Liver (tissue), 9 donors: ENCODE results near the gene ZNF592. TPM values are rescaled to one million over a fixed set of nuclear protein-coding genes. Genes with fewer than 3 reads are reported as not detected.
A peak's percentile ranks its signal among the peaks of the same experiment; 100 is the strongest.

ENCODE experiments used
- DNase-seq: peaks from one replicate; pipeline ENCODE4 v3.0.0-alpha.2; 2017; ENCODE audit warnings: low spot score
- H3K27ac ChIP-seq, 2 donors: one replicate each; pipeline ENCODE4 v1.7.0; 2013; ENCODE audit warnings: inconsistent platforms in 2 of 2, low read length in 2 of 2, control low read depth in 1 of 2, low read depth in 1 of 2, mild to moderate bottlenecking in 1 of 2
- H3K27me3 ChIP-seq, 4 donors: one replicate each; pipeline versions ENCODE4 v1.6.1 to v1.7.0; 2013; ENCODE audit warnings: low read length in 3 of 4, inconsistent platforms in 1 of 4, mild to moderate bottlenecking in 1 of 4, moderate library complexity in 1 of 4; ENCODE audit not compliant: control insufficient read depth in 4 of 4, insufficient read depth in 4 of 4
- H3K36me3 ChIP-seq, 4 donors: one replicate each; pipeline versions ENCODE4 v1.6.1 to v1.7.0; 2013; ENCODE audit warnings: low read length in 3 of 4, mild to moderate bottlenecking in 3 of 4, low read depth in 1 of 4, moderate library complexity in 1 of 4; ENCODE audit not compliant: control insufficient read depth in 4 of 4, insufficient read depth in 3 of 4
- H3K4me1 ChIP-seq, 4 donors: one replicate each; pipeline versions ENCODE4 v1.6.1 to v1.7.0; 2013; ENCODE audit warnings: low read length in 3 of 4, mild to moderate bottlenecking in 3 of 4, moderate library complexity in 1 of 4; ENCODE audit not compliant: control insufficient read depth in 4 of 4, insufficient read depth in 4 of 4
- H3K4me3 ChIP-seq, 3 donors: one replicate each; pipeline versions ENCODE4 v1.6.1 to v1.7.0; 2013; ENCODE audit warnings: low read length in 3 of 3, control low read depth in 1 of 3, low read depth in 1 of 3, mild to moderate bottlenecking in 1 of 3
- H3K9ac ChIP-seq, 2 donors: one replicate each; pipeline ENCODE4 v1.7.0; 2013; ENCODE audit warnings: low read length in 2 of 2, mild to moderate bottlenecking in 2 of 2, moderate library complexity in 2 of 2, control low read depth in 1 of 2, low read depth in 1 of 2
- H3K9me3 ChIP-seq, 4 donors: one replicate each; pipeline versions ENCODE4 v1.6.1 to v1.7.0; 2013; ENCODE audit warnings: low read length in 3 of 4; ENCODE audit not compliant: control insufficient read depth in 4 of 4
- EGR1 ChIP-seq, 2 donors: IDR thresholded peaks; 2 replicates each; pipeline ENCODE4 v1.6.1; 2016 to 2018; ENCODE audit warnings: antibody characterized with exemption in 2 of 2, low read depth in 2 of 2
- FOXA1 ChIP-seq: IDR thresholded peaks from 2 replicates; pipeline ENCODE4 v1.6.1; 2016; ENCODE audit warnings: antibody characterized with exemption
- FOXA2 ChIP-seq: IDR thresholded peaks from 2 replicates; pipeline ENCODE4 v1.6.1; 2016; ENCODE audit warnings: antibody characterized with exemption
- GABPA ChIP-seq, 2 donors: IDR thresholded peaks in 1 of 2; conservative IDR thresholded peaks in 1 of 2; 2 replicates each; pipeline ENCODE4 v1.6.1; 2016; ENCODE audit warnings: antibody characterized with exemption in 2 of 2, mild to moderate bottlenecking in 1 of 2, moderate library complexity in 1 of 2
- HNF4A ChIP-seq, 2 donors: conservative IDR thresholded peaks; 2 replicates each; pipeline ENCODE4 v1.6.1; 2016; ENCODE audit warnings: antibody characterized with exemption in 2 of 2, mild to moderate bottlenecking in 2 of 2
- HNF4G ChIP-seq: IDR thresholded peaks from 2 replicates; pipeline ENCODE4 v1.6.1; 2016; ENCODE audit warnings: antibody characterized with exemption
- JUND ChIP-seq, 2 donors: IDR thresholded peaks; 2 replicates each; pipeline ENCODE4 v1.6.1; 2016; ENCODE audit warnings: antibody characterized with exemption in 2 of 2
- NR2F2 ChIP-seq: IDR thresholded peaks from 2 replicates; pipeline ENCODE4 v1.6.1; 2016; ENCODE audit warnings: antibody characterized with exemption
- RAD21 ChIP-seq, 2 donors: IDR thresholded peaks; 2 replicates each; pipeline ENCODE4 v1.6.1; 2016; ENCODE audit warnings: antibody characterized with exemption in 2 of 2, mild to moderate bottlenecking in 2 of 2
- RXRA ChIP-seq, 2 donors: IDR thresholded peaks; 2 replicates each; pipeline ENCODE4 v1.6.1; 2017 to 2018; ENCODE audit warnings: antibody characterized with exemption in 2 of 2, mild to moderate bottlenecking in 1 of 2
- SP1 ChIP-seq: IDR thresholded peaks from 2 replicates; pipeline ENCODE4 v1.6.1; 2018; ENCODE audit warnings: antibody characterized with exemption, mild to moderate bottlenecking
- YY1 ChIP-seq: IDR thresholded peaks from 2 replicates; pipeline ENCODE4 v1.6.1; 2016; ENCODE audit warnings: antibody characterized with exemption, mild to moderate bottlenecking
- WGBS: extraction: QIAGEN DNeasy Blood & Tissue Kit; methylation state at CpG from one replicate; pipeline ENCODE4 v1.1.7; 2013; 5-methylcytosine and 5-hydroxymethylcytosine counted together
- polyA plus RNA-seq, 2 donors: library from polyadenylated mRNA; stranded (reverse) in 1 of 2; unstranded in 1 of 2; fragments of 200-250 nt in 1 of 2; fragments of >200 nt in 1 of 2; fragmentation: Nextera tagmentation in 1 of 2; extraction: Ambion mirVana in 1 of 2; gene quantifications; one replicate each; pipeline versions ENCODE4 v1.2.1 to v1.2.3, GENCODE V29; 2013 to 2015
- total RNA-seq, 2 donors: library from RNA; depleted of rRNA; stranded (reverse); fragments of >200 nt; gene quantifications; one replicate each; pipeline ENCODE4 v1.2.3, GENCODE V29; 2014
- TF ChIP-seq, protein P1 (sequence below): IDR thresholded peaks from 2 replicates; pipeline ENCODE4 v1.6.1; 2016; ENCODE audit warnings: antibody characterized with exemption, mild to moderate bottlenecking
- TF ChIP-seq, protein P2 (sequence below): fragments of 150-350 bp; IDR thresholded peaks from 2 replicates; pipeline ENCODE4 v1.5.1; 2017; ENCODE audit warnings: improper control_type of control experiment, low read depth, low read length; ENCODE audit not compliant: missing input control
- donor health status: healthy.
- donor health status: healthy.
- donor health status: healthy.
- donor health status: healthy.
- donor health status: healthy.

ZNF592 gene
- total and polyA plus RNA-seq, 4 donors: 4.4 to 10.6 (median 7.5) TPM

DNA sequence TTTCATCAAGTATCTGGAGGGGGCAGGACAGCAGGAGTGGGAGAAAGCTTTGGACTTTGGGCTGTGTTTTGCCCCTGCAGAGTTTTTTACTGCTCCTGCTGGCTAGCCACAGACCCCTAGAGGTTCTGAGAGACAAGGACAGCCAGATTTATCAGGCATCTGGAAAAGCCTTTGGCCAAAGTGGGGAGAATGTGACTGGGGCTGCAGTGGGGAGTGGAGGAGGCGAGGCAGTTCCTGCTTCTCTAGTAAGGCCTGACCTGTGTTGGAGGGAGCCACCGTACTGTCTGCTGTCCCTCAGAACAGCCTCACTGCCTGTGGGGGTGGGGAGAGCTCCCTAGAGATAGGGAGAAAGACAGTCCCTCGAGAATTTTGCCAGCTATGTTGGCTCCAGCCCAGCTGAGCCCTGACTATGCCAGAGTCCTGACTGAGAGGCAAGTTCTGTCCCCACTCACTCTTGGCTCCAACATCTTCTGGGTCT, 70.9 kb downstream of the ZNF592 start:
- no peak for TF ChIP-seq HNF4G
- TF ChIP-seq RAD21 (IDR thresholded peaks at IDR 0.05): peak in 1 of 2 donors; percentile 27
- 50% methylated on average over 3 of the region's 3 CpGs for WGBS
- peak overlapping the region; percentile 90 to 92 for H3K27ac ChIP-seq
- H3K4me3 ChIP-seq: no peak overlapping the region
- H3K9ac ChIP-seq: peak overlapping the region in 1 of 2 donors; percentile 77
- H3K36me3 ChIP-seq: no peaks in the 10 kb centered on the region
- DNase-seq: no peak
- H3K4me1 ChIP-seq: peaks cover 14 to 40% (median 25%) of the 10 kb centered on the region in 4 donors
- no peaks in the 10 kb centered on the region for H3K27me3 ChIP-seq
- H3K9me3 ChIP-seq: no peaks in the 10 kb centered on the region

DNA sequence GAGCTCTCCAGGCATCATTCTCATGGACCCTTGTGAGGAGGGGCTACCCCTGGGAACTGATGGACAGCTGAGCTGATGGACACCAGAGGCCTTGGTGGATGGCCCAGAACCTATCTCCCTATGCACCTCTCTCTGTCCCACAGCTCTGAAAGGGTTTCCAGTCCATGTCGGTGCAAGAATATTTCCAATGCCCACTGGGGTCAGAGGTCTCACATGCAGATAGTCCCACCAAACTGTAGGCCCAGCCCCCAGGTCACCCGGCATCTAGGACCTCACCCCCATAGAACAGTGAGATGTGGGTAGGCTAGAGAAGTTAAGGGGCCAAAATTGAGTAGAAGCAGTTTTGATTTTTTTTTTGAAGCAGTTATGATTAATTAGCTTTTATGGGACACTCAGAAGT, 71.4 kb downstream of the ZNF592 start:
- H3K27ac ChIP-seq: peak overlapping the region; percentile 90 to 92
- no peaks in the 10 kb centered on the region for H3K27me3 ChIP-seq
- WGBS: 88% methylated on average over 2 of the region's 2 CpGs
- TF ChIP-seq JUND (IDR thresholded peaks at IDR 0.05) (no peak), NR2F2 (no peak), SP1 (no peak), EGR1 (IDR thresholded peaks at IDR 0.05; ENCODE audit: low read depth in 2 of 2) (no peak), FOXA2 (no peak), GABPA (IDR thresholded peaks at IDR 0.05 in 1 of 2, conservative IDR thresholded peaks at IDR 0.05 in 1 of 2) (no peak), RAD21 (IDR thresholded peaks at IDR 0.05) (no peak), YY1 (no peak), RXRA (IDR thresholded peaks at IDR 0.05) (no peak), FOXA1 (no peak)
- TF ChIP-seq, protein P1, sequence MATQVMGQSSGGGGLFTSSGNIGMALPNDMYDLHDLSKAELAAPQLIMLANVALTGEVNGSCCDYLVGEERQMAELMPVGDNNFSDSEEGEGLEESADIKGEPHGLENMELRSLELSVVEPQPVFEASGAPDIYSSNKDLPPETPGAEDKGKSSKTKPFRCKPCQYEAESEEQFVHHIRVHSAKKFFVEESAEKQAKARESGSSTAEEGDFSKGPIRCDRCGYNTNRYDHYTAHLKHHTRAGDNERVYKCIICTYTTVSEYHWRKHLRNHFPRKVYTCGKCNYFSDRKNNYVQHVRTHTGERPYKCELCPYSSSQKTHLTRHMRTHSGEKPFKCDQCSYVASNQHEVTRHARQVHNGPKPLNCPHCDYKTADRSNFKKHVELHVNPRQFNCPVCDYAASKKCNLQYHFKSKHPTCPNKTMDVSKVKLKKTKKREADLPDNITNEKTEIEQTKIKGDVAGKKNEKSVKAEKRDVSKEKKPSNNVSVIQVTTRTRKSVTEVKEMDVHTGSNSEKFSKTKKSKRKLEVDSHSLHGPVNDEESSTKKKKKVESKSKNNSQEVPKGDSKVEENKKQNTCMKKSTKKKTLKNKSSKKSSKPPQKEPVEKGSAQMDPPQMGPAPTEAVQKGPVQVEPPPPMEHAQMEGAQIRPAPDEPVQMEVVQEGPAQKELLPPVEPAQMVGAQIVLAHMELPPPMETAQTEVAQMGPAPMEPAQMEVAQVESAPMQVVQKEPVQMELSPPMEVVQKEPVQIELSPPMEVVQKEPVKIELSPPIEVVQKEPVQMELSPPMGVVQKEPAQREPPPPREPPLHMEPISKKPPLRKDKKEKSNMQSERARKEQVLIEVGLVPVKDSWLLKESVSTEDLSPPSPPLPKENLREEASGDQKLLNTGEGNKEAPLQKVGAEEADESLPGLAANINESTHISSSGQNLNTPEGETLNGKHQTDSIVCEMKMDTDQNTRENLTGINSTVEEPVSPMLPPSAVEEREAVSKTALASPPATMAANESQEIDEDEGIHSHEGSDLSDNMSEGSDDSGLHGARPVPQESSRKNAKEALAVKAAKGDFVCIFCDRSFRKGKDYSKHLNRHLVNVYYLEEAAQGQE: no peak
- TF ChIP-seq, protein P2, sequence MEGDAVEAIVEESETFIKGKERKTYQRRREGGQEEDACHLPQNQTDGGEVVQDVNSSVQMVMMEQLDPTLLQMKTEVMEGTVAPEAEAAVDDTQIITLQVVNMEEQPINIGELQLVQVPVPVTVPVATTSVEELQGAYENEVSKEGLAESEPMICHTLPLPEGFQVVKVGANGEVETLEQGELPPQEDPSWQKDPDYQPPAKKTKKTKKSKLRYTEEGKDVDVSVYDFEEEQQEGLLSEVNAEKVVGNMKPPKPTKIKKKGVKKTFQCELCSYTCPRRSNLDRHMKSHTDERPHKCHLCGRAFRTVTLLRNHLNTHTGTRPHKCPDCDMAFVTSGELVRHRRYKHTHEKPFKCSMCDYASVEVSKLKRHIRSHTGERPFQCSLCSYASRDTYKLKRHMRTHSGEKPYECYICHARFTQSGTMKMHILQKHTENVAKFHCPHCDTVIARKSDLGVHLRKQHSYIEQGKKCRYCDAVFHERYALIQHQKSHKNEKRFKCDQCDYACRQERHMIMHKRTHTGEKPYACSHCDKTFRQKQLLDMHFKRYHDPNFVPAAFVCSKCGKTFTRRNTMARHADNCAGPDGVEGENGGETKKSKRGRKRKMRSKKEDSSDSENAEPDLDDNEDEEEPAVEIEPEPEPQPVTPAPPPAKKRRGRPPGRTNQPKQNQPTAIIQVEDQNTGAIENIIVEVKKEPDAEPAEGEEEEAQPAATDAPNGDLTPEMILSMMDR: no peak
- no peaks in the 10 kb centered on the region for H3K9me3 ChIP-seq
- H3K4me3 ChIP-seq: no peak overlapping the region
- no peaks in the 10 kb centered on the region for H3K36me3 ChIP-seq
- no peak overlapping the region for H3K9ac ChIP-seq
- peaks cover 16 to 44% (median 27%) of the 10 kb centered on the region in 4 donors for H3K4me1 ChIP-seq
- DNase-seq: no peak

DNA sequence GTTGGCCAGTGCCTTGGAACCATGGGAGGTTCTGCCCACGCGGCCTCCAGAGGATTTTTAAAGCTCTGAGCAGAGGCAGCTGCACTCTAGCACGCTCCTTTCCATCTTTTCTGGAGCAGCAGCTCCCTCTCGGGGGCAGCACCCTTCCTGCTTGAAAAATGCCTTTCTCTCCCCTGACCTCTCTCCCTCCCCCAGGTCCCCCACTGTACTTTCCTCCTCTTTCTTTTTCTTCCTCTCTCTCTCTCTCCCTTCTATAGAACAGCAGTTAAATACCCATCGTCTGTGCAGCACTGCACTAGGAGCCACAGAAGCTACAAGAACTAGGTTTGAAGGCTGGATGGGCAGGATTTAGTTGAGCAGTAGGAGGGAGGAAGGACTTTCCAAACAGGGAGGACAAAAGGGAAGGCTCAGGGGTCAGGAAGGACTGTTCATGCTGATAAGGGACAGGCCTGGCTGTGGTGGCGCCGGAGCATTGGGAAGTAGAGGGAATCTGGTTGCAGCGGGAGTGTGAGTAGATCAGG, 73.2 kb downstream of the ZNF592 start:
- Histone ChIP-seq H3K36me3 (no peaks in the 10 kb centered on the region), H3K4me1 (peaks cover 17 to 45% (median 28%) of the 10 kb centered on the region in 4 donors), H3K9ac (no peak overlapping the region), H3K27ac (no peak overlapping the region), H3K9me3 (no peaks in the 10 kb centered on the region), H3K4me3 (no peak overlapping the region), H3K27me3 (no peaks in the 10 kb centered on the region)
- WGBS: 76% methylated on average over 8 of the region's 8 CpGs
- TF ChIP-seq RAD21 (IDR thresholded peaks at IDR 0.05): peak in 1 of 2 donors; percentile 19
- TF ChIP-seq HNF4A (conservative IDR thresholded peaks at IDR 0.05): no peak
- no peak for TF ChIP-seq FOXA2
- TF ChIP-seq NR2F2: peak; percentile 75
- no peak for DNase-seq
